Fibroblast of skin of right quadriceps (primary cell): ENCODE data around the gene TEDC1.

Experiments
- DNase-seq: peaks from one replicate; pipeline ENCODE4 v3.0.0-alpha.2; 2013

TEDC1 gene

DNA sequence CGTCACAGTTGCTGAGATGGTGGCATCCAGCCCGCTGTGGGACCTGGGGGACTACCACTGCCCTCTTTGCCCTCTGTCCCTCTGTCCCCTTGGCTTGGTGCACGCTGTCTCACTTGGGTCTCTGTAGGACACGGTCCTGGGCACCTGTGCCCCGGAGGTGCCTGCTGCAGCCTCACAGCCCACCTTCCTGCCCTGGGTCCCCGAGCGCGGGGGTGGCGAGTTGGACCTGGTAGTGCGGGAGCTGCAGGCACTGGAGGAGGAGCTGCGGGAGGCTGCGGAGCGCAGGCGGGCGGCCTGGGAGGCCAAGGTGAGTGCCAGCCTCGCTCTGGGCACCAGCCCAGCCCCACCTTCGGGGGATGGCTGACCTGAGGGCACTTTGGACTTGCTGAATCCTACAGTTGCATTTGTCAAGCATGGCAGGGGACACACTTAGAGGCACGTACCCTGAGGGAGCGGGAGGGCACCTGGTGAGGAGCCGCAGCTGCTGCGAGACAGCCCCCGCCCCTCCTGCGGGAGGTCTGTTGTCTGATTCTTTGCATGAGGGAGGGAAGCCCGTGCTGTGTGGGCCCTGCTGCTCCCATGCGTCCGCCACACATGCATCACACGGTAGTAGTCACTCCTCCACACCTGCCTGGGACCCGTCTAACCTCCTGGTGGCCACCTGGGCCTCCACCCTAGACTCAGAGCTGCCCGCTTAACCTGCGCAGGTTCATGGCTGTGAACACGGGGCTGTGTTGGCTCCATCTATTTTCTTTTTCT, 6.8 kb downstream of the TEDC1 start:
- no peak for DNase-seq

- no peak for DNase-seq
Measured at GRCh38 chr14:105498430-105499255, 7.6 kb downstream of the TEDC1 start.

DNA sequence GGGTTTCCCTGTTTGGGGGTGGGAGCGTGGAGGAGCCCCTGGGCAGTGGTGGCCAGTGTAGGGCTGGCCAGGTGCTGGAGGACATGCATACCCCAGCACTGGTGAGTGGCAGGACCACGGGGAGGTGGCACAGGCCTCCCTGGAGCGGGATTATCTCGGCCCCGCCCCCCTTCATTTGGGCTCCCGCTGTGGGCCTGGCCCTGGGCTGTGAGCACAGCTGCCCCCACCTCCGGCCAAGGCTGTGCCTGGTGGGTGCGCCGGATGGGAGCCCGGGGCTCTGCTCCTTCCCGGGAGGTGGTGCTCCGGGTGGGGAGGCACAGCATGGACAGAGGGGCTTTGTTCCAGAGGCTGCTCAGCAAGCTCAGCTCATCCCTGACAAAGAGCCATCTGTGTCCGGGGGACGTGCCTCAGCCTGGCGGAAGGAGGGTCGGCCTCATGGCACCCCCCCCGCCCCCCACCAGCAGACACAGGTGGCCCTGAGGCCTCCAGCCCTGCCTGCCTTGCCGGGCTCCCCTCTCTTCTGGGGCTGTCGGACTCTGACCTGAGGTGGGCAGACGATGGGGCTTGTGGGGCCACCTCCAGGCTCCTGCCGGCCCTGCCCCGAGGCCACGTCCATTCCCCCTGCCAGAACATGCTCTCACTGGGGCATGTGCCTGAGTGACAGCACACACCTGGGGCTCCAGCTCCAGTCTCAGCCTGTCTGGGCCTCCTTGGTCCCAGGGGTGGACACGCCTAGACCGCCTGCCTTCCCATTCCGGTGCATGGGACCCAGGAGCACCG, 8.4 kb downstream of the TEDC1 start:
- no peak for DNase-seq

DNA sequence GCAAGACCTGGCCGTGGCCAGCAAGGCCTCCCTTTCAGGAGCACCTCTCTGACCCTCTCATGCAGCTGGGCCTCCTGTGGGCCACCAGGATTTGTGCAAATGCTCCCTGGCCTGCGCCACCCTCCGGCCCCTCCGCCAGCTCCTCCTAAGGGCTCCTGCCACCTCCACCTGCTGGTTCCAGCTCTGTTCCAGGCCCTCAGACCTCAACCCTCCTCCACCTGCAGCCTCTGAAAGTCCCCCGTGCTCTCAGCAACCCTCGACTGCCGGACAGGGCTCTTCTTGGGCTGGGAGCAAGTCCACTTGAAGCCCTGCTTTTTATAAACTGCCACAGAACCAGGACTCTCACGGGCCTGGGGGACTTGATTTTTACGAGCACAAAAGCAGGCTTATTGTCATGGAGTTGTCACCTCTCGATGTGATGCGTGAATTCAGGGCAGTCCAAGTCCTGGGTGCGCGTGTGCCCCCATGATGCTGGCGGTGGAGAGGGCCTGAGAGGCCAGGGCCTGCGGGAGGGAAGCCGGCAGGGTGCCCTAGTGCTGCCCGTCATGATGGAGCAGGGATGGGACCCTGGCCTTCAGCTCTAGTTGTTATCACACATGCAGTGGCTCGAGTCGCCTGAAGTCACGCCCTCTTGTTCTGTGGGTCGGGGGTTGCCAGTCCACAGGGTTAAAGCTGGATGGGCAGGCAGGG, 9.1 kb downstream of the TEDC1 start:
- DNase-seq, result no peak

GRCh38 chr14:105500726-105501101, 9.7 kb downstream of the TEDC1 start:
- DNase-seq, result no peak

GRCh38 chr14:105501504-105502291, 10.7 kb downstream of the TEDC1 start:
- no peak for DNase-seq

GRCh38 chr14:105502446-105503295, 11.6 kb downstream of the TEDC1 start:
- DNase-seq, result no peak

DNA sequence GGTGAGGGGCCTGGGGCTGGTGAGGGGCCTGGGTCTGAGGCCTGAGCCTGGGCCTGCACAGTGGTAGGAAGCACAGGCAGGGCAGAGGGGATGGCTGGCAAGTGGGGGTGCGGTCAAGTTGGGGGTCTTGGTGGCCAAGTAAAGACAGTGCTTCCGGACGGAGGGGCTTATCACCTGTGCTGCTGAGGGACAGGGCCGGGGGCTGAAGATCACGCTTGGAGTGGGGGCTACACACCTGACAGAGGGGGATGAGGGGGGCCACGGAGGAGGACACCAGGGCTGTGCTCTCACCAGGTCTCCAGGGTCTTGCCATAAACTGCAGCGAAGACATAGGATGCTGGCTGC, 12.2 kb downstream of the TEDC1 start:
- DNase-seq, result no peak

DNA sequence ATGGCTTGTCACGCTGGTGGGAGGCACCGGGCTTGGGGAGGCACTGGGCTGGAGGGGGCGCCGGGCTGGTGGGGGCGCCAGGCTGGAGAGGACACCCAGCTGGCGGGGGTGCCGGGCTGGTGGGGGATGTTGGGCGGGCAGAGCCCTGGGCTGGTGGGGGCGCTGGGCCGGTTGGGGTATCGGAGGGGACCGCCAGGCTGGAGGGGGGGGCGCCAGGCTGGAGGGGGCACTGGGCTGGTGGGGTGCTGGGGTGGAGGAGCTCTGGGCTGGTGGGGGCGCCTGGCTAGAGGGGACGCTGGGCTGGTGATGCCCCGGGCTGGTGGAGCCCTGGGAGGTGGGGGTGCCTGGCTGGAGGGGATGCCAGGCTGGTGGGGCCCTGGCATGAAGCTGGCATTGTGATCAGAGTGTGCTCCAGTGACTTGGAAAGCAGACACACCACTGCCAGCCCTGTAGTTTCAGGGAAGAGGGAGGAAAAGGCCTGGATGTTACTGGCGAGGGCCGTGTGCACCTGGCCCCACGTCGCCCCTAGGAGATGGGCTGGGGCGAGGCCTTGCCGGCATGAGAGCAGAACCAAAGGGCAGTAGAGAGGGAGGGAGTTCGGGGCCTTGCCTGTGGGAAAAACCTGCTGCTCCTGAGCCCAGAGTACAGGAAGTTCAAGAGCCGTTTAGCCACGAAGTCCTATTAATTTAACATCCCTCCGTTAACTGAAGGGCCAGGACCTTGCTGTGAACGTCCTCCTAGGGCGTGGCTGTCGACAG, 13.1 kb downstream of the TEDC1 start:
- DNase-seq, result no peak

DNA sequence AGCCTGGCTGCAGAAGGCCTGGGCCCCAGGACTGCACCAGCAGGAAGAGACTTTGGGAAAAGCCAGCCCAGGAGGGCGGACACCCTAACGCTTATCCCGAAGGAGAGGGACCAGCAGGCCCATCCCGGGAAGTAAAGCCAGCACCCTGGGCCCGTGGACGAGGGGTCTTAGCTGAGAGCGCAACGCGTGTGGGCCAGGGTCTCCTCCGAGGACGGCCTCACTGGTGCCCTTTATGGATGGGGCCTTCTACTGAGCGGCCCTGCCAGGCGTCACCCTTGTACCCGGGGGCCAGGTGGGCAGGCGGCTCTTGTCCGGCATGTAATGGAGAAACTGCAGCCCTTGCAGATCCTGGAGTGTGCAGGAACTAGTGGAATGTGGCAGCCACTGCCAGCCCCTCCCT, 14.1 kb downstream of the TEDC1 start:
- DNase-seq, result no peak

DNA sequence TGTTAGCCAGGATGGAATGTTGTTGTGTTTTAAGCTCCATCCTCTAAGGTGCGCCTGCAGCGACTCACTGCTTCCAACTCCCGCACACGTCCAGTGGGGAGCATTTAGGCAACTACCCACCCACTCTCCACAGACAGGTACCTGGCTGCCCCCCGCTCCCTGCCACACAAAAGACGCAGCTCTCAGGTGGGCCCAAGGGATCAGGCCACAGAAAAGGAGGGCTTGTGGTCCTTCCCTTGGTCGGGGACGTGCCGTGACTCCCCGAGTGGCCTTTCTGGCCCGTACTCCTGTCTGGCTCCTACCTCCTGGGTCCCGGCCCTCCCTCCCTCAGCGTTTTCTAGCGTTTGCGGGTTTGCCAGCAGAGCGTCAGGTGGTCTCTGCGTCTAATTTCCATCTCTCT, 16.2 kb downstream of the TEDC1 start:
- no peak for DNase-seq

GRCh38 chr14:105508069-105508468, 17.0 kb downstream of the TEDC1 start:
- no peak for DNase-seq

GRCh38 chr14:105508601-105509000, 17.6 kb downstream of the TEDC1 start:
- DNase-seq, result no peak

- no peak for DNase-seq
Measured at GRCh38 chr14:105517096-105517495, 26.1 kb downstream of the TEDC1 start.

GRCh38 chr14:105519946-105520698, 29.1 kb downstream of the TEDC1 start:
- DNase-seq, result no peak

DNA sequence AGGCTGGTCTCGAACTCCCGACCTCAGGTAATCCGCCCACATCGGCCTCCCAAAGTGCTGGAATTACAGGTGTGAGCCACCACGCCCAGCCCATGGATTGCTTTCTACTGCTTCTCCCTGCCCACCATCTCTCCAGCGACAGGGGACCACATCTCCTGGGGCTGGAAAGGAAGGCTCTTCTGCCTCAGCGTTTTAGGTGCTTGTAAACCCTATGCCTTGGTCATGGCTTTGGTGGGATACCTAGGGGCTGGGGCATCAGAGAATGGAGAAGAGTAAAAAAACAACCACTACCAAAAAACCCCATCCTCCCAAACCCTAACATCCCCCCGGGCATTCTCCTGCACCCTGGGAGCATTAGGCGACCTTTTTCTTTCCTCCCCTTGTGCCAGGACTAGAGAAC, 34.3 kb downstream of the TEDC1 start:
- DNase-seq, result no peak

- DNase-seq, result no peak
Measured at GRCh38 chr14:105525861-105526775, 35.1 kb downstream of the TEDC1 start, which contains the start of gene TMEM121. Gene TMEM121, plus strand, starts transcription at chr14:105526583. Its CDS starts 2,252 bp downstream, at chr14:105528835.

- DNase-seq, result no peak
Measured at GRCh38 chr14:105526776-105527380, 35.8 kb downstream of the TEDC1 start.
